Loucy (cell line): ENCODE measurements around the gene FBLN2.

Experiments
- CTCF ChIP-seq: fragments of 200-600 bp; sonication (generic); conservative IDR thresholded peaks from 2 replicates; pipeline ENCODE4 v1.5.1; 2014; ENCODE audit warnings: mild to moderate bottlenecking, antibody characterized with exemption, low read length
- EZH2phosphoT487 ChIP-seq: fragments of 200-600 bp; IDR thresholded peaks from 2 replicates; pipeline ENCODE4 v1.6.1; 2018; ENCODE audit warnings: antibody characterized with exemption, mild to moderate bottlenecking, moderate library complexity, borderline replicate concordance

- TF ChIP-seq CTCF (no peak), EZH2phosphoT487 (no peak)
Measured at GRCh38 chr3:13563321-13563720, 14.4 kb downstream of the FBLN2 start.
